Loucy (cell line): ENCODE results near the gene PRLR.
A peak's percentile ranks its signal among the peaks of the same experiment; 100 is the strongest.

ENCODE experiments used
- H2AFZ ChIP-seq: fragments of 200-600 bp; sonication (generic); 2 replicates; pipeline ENCODE4 v1.6.0; 2016; ENCODE audit warnings: antibody characterized with exemption, mild to moderate bottlenecking, low read length, moderate library complexity
- H3F3A ChIP-seq: fragments of 200-600 bp; 2 replicates; pipeline ENCODE4 v1.6.0; 2016; ENCODE audit warnings: antibody characterized with exemption, low read depth, mild to moderate bottlenecking
- H3K27me3 ChIP-seq: fragments of 200-600 bp; sonication (generic); 2 replicates; pipeline ENCODE4 v1.6.1; 2014; ENCODE audit warnings: low read length, mild to moderate bottlenecking; ENCODE audit not compliant: insufficient read depth, poor library complexity, severe bottlenecking
- H3K36me3 ChIP-seq: fragments of 200-600 bp; sonication (generic); 2 replicates; pipeline ENCODE4 v1.6.1; 2016; ENCODE audit warnings: low read length; ENCODE audit not compliant: insufficient read depth
- H3K4me1 ChIP-seq: fragments of 200-600 bp; sonication (generic); 2 replicates; pipeline ENCODE4 v1.5.1; 2014; ENCODE audit warnings: low read length, mild to moderate bottlenecking; ENCODE audit not compliant: insufficient read depth, poor library complexity, severe bottlenecking
- H3K4me2 ChIP-seq: fragments of 200-600 bp; sonication (generic); 2 replicates; pipeline ENCODE4 v1.6.0; 2014; ENCODE audit warnings: antibody characterized with exemption, low read length, low read depth, mild to moderate bottlenecking; ENCODE audit not compliant: poor library complexity, severe bottlenecking
- H3K4me3 ChIP-seq: fragments of 200-600 bp; sonication (generic); 2 replicates; pipeline ENCODE4 v1.5.1; 2014; ENCODE audit warnings: low read length, mild to moderate bottlenecking, mixed read lengths; ENCODE audit not compliant: poor library complexity, severe bottlenecking
- H3K79me2 ChIP-seq: fragments of 200-600 bp; sonication (generic); 2 replicates; pipeline ENCODE4 v1.6.1; 2014; ENCODE audit warnings: low read length; ENCODE audit not compliant: insufficient read depth
- H3K9ac ChIP-seq: fragments of 200-600 bp; sonication (generic); 2 replicates; pipeline ENCODE4 v1.6.0; 2014; ENCODE audit warnings: mild to moderate bottlenecking, low read depth, low read length, moderate library complexity; ENCODE audit not compliant: poor library complexity, severe bottlenecking
- H3K9me2 ChIP-seq: fragments of 200-600 bp; sonication (generic); replicated peaks from 2 replicates; pipeline ENCODE4 v1.6.1; 2016; ENCODE audit warnings: low read depth, low read length, mixed read lengths
- H3K9me3 ChIP-seq: fragments of 200-600 bp; sonication (generic); 2 replicates; pipeline ENCODE4 v1.6.1; 2014; ENCODE audit warnings: mild to moderate bottlenecking, antibody characterized with exemption, low read length, low read depth; ENCODE audit not compliant: insufficient read depth
- H4K20me1 ChIP-seq: fragments of 200-600 bp; sonication (generic); 2 replicates; pipeline ENCODE4 v1.6.0; 2014; ENCODE audit warnings: antibody characterized with exemption, low read length, mild to moderate bottlenecking; ENCODE audit not compliant: insufficient read depth, poor library complexity, severe bottlenecking
- EZH2phosphoT487 ChIP-seq: fragments of 200-600 bp; IDR thresholded peaks from 2 replicates; pipeline ENCODE4 v1.6.1; 2018; ENCODE audit warnings: antibody characterized with exemption, mild to moderate bottlenecking, moderate library complexity, borderline replicate concordance
- TF ChIP-seq, protein P1 (sequence below): fragments of 200-600 bp; sonication (generic); conservative IDR thresholded peaks from 2 replicates; pipeline ENCODE4 v1.5.1; 2014; ENCODE audit warnings: mild to moderate bottlenecking, antibody characterized with exemption, low read length

Gene PRLR

GRCh38 chr5:35031276-35031675, 199.0 kb downstream of the PRLR start:
- Histone ChIP-seq H3K4me2 (no peak overlapping the region), H2AFZ (no peak overlapping the region), H3K4me3 (no peak overlapping the region), H3K9me2 (no peaks in the 10 kb centered on the region), H3K36me3 (no peaks in the 10 kb centered on the region), H3F3A (no peaks in the 10 kb centered on the region), H3K27me3 (no peaks in the 10 kb centered on the region), H3K9me3 (no peaks in the 10 kb centered on the region), H3K4me1 (no peaks in the 10 kb centered on the region), H3K79me2 (no peaks in the 10 kb centered on the region), H4K20me1 (no peaks in the 10 kb centered on the region), H3K9ac (no peak overlapping the region)
- TF ChIP-seq, protein P1, sequence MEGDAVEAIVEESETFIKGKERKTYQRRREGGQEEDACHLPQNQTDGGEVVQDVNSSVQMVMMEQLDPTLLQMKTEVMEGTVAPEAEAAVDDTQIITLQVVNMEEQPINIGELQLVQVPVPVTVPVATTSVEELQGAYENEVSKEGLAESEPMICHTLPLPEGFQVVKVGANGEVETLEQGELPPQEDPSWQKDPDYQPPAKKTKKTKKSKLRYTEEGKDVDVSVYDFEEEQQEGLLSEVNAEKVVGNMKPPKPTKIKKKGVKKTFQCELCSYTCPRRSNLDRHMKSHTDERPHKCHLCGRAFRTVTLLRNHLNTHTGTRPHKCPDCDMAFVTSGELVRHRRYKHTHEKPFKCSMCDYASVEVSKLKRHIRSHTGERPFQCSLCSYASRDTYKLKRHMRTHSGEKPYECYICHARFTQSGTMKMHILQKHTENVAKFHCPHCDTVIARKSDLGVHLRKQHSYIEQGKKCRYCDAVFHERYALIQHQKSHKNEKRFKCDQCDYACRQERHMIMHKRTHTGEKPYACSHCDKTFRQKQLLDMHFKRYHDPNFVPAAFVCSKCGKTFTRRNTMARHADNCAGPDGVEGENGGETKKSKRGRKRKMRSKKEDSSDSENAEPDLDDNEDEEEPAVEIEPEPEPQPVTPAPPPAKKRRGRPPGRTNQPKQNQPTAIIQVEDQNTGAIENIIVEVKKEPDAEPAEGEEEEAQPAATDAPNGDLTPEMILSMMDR: no peak
- TF ChIP-seq EZH2phosphoT487: no peak

DNA sequence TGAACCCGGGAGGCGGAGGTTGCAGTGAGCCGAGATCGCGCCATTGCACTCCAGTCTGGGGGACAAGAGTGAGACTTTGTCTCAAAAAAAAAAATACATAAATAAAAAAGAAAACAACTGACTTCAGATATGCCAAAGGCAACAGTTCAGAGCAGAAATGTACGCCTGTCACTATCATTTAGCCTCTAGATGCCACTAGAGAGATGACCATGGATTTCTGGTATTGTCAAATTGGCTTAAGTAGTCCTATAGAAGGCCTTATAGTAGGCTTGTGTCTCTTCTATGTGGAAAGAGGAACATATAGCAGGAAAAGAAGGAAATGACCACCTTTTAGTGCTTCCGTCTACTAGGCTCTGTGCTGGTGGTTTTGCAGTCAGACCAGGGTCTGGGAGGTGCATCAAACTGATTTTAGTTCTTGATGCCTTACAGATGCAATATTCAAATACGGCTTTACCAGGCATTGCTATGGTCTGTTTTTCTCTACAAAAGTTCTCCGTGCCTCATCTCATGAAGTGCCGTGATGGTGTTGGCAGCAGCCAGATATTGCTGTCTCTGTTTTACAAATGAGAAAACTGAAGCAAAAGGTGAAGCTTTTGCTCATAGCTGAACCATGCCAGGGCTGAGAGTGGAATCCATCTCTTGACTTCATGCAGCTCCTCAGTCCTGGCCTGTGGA, 199.7 kb downstream of the PRLR start:
- no peaks in the 10 kb centered on the region for H3K36me3 ChIP-seq
- H3K9ac ChIP-seq: no peak overlapping the region
- no peaks in the 10 kb centered on the region for H3F3A ChIP-seq
- no peak overlapping the region for H3K4me3 ChIP-seq
- H3K4me1 ChIP-seq: no peaks in the 10 kb centered on the region
- H3K9me3 ChIP-seq: no peaks in the 10 kb centered on the region
- no peaks in the 10 kb centered on the region for H3K79me2 ChIP-seq
- TF ChIP-seq, protein P1: peak; percentile 34
- TF ChIP-seq EZH2phosphoT487: no peak
- H4K20me1 ChIP-seq: no peaks in the 10 kb centered on the region
- no peaks in the 10 kb centered on the region for H3K27me3 ChIP-seq
- H3K9me2 ChIP-seq: no peaks in the 10 kb centered on the region
- no peak overlapping the region for H3K4me2 ChIP-seq
- no peak overlapping the region for H2AFZ ChIP-seq

GRCh38 chr5:35029333-35029732, 201.0 kb downstream of the PRLR start:
- H3K36me3 ChIP-seq: no peaks in the 10 kb centered on the region
- no peak overlapping the region for H2AFZ ChIP-seq
- H3K4me2 ChIP-seq: no peak overlapping the region
- no peaks in the 10 kb centered on the region for H3K27me3 ChIP-seq
- no peak overlapping the region for H3K9ac ChIP-seq
- H3K4me1 ChIP-seq: no peaks in the 10 kb centered on the region
- no peaks in the 10 kb centered on the region for H4K20me1 ChIP-seq
- H3K9me3 ChIP-seq: no peaks in the 10 kb centered on the region
- no peak overlapping the region for H3K4me3 ChIP-seq
- no peaks in the 10 kb centered on the region for H3F3A ChIP-seq
- H3K9me2 ChIP-seq: no peaks in the 10 kb centered on the region
- no peak for TF ChIP-seq EZH2phosphoT487
- TF ChIP-seq, protein P1: no peak
- H3K79me2 ChIP-seq: no peaks in the 10 kb centered on the region
